Neuronal stem cell (in vitro differentiated cells): ENCODE data around the gene TCF7L2.

Experiments used
- DNase-seq: peaks from one replicate; pipeline ENCODE4 v3.0.0-alpha.2; 2013; ENCODE audit warnings: low spot score
- H2AFZ ChIP-seq: one replicate; pipeline ENCODE4 v1.6.1; 2013; ENCODE audit warnings: mild to moderate bottlenecking, low read length, inconsistent platforms
- H2AK5ac ChIP-seq: 2 replicates; pipeline ENCODE4 v1.6.1; 2013; ENCODE audit warnings: low read depth, mild to moderate bottlenecking, inconsistent platforms, low read length, moderate library complexity, mixed read lengths
- H2BK120ac ChIP-seq: 2 replicates; pipeline ENCODE4 v1.6.1; 2013; ENCODE audit warnings: low read depth, mild to moderate bottlenecking, inconsistent platforms, low read length, moderate library complexity, mixed read lengths
- H2BK12ac ChIP-seq: one replicate; pipeline ENCODE4 v1.6.1; 2013; ENCODE audit warnings: low read length, inconsistent platforms
- H2BK15ac ChIP-seq: 2 replicates; pipeline ENCODE4 v1.6.1; 2013; ENCODE audit warnings: mild to moderate bottlenecking, low read length, inconsistent platforms, mixed read lengths
- H2BK5ac ChIP-seq: one replicate; pipeline ENCODE4 v1.6.1; 2013; ENCODE audit warnings: inconsistent platforms, mild to moderate bottlenecking, low read length, moderate library complexity
- H3K14ac ChIP-seq: one replicate; pipeline ENCODE4 v1.6.1; 2013; ENCODE audit warnings: low read length, inconsistent platforms
- H3K18ac ChIP-seq: 2 replicates; pipeline ENCODE4 v1.6.1; 2013; ENCODE audit warnings: low read length, inconsistent platforms
- H3K23ac ChIP-seq: 2 replicates; pipeline ENCODE4 v1.6.1; 2013; ENCODE audit warnings: low read depth, mild to moderate bottlenecking, mixed read lengths, low read length, inconsistent platforms; ENCODE audit not compliant: poor library complexity
- H3K27ac ChIP-seq: replicated peaks from 3 replicates; pipeline ENCODE4 v1.5.1; 2013; ENCODE audit warnings: low read length, inconsistent platforms
- H3K27me3 ChIP-seq, 3 experiments: 2 replicates each; pipeline ENCODE4 v1.6.1; 2013; ENCODE audit warnings: low read length in 3 of 3, mild to moderate bottlenecking in 2 of 3, inconsistent platforms in 1 of 3, low read depth in 1 of 3, mixed read lengths in 1 of 3, moderate library complexity in 1 of 3; ENCODE audit not compliant: control insufficient read depth in 3 of 3, insufficient read depth in 3 of 3
- H3K36me3 ChIP-seq, 2 donors: replicated peaks in 1 of 2; 2 replicates each; pipeline ENCODE4 v1.6.1; 2013; ENCODE audit warnings: low read length in 2 of 2; ENCODE audit not compliant: control insufficient read depth in 2 of 2, insufficient read depth in 2 of 2
- H3K4ac ChIP-seq: 2 replicates; pipeline ENCODE4 v1.6.1; 2013; ENCODE audit warnings: inconsistent platforms, mild to moderate bottlenecking, low read length, moderate library complexity
- H3K4me1 ChIP-seq, 2 donors: 1 replicate in 1 of 2; 2 replicates in 1 of 2; pipeline ENCODE4 v1.6.1; 2013; ENCODE audit warnings: low read length in 2 of 2, low read depth in 1 of 2; ENCODE audit not compliant: control insufficient read depth in 2 of 2, insufficient read depth in 1 of 2
- H3K4me2 ChIP-seq: one replicate; pipeline ENCODE4 v1.6.1; 2013; ENCODE audit warnings: mild to moderate bottlenecking, low read length, inconsistent platforms; ENCODE audit not compliant: insufficient read depth, poor library complexity, severe bottlenecking
- H3K4me3 ChIP-seq, 2 donors: 2 replicates each; pipeline ENCODE4 v1.5.1; 2013; ENCODE audit warnings: low read length in 2 of 2, mild to moderate bottlenecking in 2 of 2, inconsistent platforms in 1 of 2, moderate library complexity in 1 of 2
- H3K79me1 ChIP-seq: one replicate; pipeline ENCODE4 v1.6.1; 2013; ENCODE audit warnings: low read depth, mild to moderate bottlenecking, inconsistent platforms, low read length, moderate library complexity
- H3K9ac ChIP-seq: one replicate; pipeline ENCODE4 v1.6.1; 2013; ENCODE audit warnings: mild to moderate bottlenecking, low read depth, low read length, inconsistent platforms; ENCODE audit not compliant: poor library complexity
- H3K9me3 ChIP-seq, 2 donors: replicated peaks in 1 of 2; 2 replicates each; pipeline versions ENCODE3 to v1.6.1; 2013; ENCODE audit warnings: low read length in 2 of 2, mild to moderate bottlenecking in 2 of 2, inconsistent platforms in 1 of 2, low read depth in 1 of 2, mixed read lengths in 1 of 2, moderate library complexity in 1 of 2; ENCODE audit not compliant: control insufficient read depth in 2 of 2, insufficient read depth in 1 of 2
- H4K8ac ChIP-seq: one replicate; pipeline ENCODE4 v1.6.1; 2013; ENCODE audit warnings: low read depth, mild to moderate bottlenecking, inconsistent platforms, low read length, moderate library complexity
- H4K91ac ChIP-seq: one replicate; pipeline ENCODE4 v1.6.1; 2013; ENCODE audit warnings: low read length, low read depth, mild to moderate bottlenecking, inconsistent platforms; ENCODE audit not compliant: poor library complexity
- WGBS, 2 donors: extraction: QIAGEN DNeasy Blood & Tissue Kit; methylation state at CpG; one replicate each; pipeline ENCODE4 v1.1.7; 2013; ENCODE audit warnings: missing lambda C conversion rate in 2 of 2, mixed read lengths in 1 of 2; ENCODE audit not compliant: insufficient read length in 2 of 2, insufficient replicate concordance in 1 of 2; ENCODE audit errors: extremely low coverage in 2 of 2; 5-methylcytosine and 5-hydroxymethylcytosine counted together

The TCF7L2 gene

GRCh38 chr10:113026679-113027078 lies 76.6 kb downstream of the TCF7L2 start:
- H4K8ac ChIP-seq: no peak overlapping the region
- H3K4me1 ChIP-seq: peaks cover 27 to 35% of the 10 kb centered on the region in 2 donors
- H3K79me1 ChIP-seq: peaks cover 5% of the 10 kb centered on the region
- no peak overlapping the region for H3K9ac ChIP-seq
- no peak overlapping the region for H2BK12ac ChIP-seq
- no peak overlapping the region for H3K4me3 ChIP-seq
- no peak overlapping the region for H2AK5ac ChIP-seq
- no peaks in the 10 kb centered on the region for H3K27me3 ChIP-seq
- WGBS, 2 donors: no CpG with 5 or more reads among the region's 4 CpGs
- no peak overlapping the region for H2BK120ac ChIP-seq
- no peak overlapping the region for H2AFZ ChIP-seq
- H3K18ac ChIP-seq: no peak overlapping the region
- H2BK15ac ChIP-seq: no peak overlapping the region
- H3K4me2 ChIP-seq: no peak overlapping the region
- peaks cover 0 to 13% of the 10 kb centered on the region in 2 donors for H3K36me3 ChIP-seq
- no peaks in the 10 kb centered on the region for H3K9me3 ChIP-seq
- H3K14ac ChIP-seq: no peak overlapping the region
- no peak overlapping the region for H3K23ac ChIP-seq
- H3K27ac ChIP-seq: no peak overlapping the region
- no peak overlapping the region for H4K91ac ChIP-seq
- H3K4ac ChIP-seq: no peak overlapping the region
- H2BK5ac ChIP-seq: no peak overlapping the region
- no peak for DNase-seq

- Histone ChIP-seq H4K8ac (no peak overlapping the region), H3K14ac (no peak overlapping the region), H2AK5ac (no peak overlapping the region), H2BK12ac (no peak overlapping the region), H2BK5ac (no peak overlapping the region), H2BK120ac (no peak overlapping the region), H3K4ac (no peak overlapping the region), H3K9ac (no peak overlapping the region), H3K4me1 (peaks cover 27 to 36% of the 10 kb centered on the region in 2 donors), H3K9me3 (no peaks in the 10 kb centered on the region), H2BK15ac (no peak overlapping the region), H3K79me1 (peaks cover 5% of the 10 kb centered on the region), H3K36me3 (peaks cover 0 to 13% of the 10 kb centered on the region in 2 donors), H3K4me3 (no peak overlapping the region), H3K4me2 (no peak overlapping the region), H3K23ac (no peak overlapping the region), H3K18ac (no peak overlapping the region), H4K91ac (no peak overlapping the region), H3K27ac (no peak overlapping the region), H3K27me3 (no peaks in the 10 kb centered on the region), H2AFZ (no peak overlapping the region)
- DNase-seq: no peak
- no CpG with 5 or more reads among the region's 2 CpGs for WGBS, 2 donors
Observed at GRCh38 chr10:113027230-113027573, 77.2 kb downstream of the TCF7L2 start.

- no peak overlapping the region for H3K4ac ChIP-seq
- no peaks in the 10 kb centered on the region for H3K27me3 ChIP-seq
- peak; percentile 68 for DNase-seq
- H3K9me3 ChIP-seq: no peaks in the 10 kb centered on the region
- no peak overlapping the region for H3K14ac ChIP-seq
- no peak overlapping the region for H2BK15ac ChIP-seq
- H3K27ac ChIP-seq: peak overlapping the region; percentile 4
- H3K4me1 ChIP-seq: peaks cover 27 to 36% of the 10 kb centered on the region in 2 donors
- no peak overlapping the region for H2BK12ac ChIP-seq
- H4K8ac ChIP-seq: no peak overlapping the region
- H3K9ac ChIP-seq: no peak overlapping the region
- H3K4me2 ChIP-seq: peak overlapping the region; percentile 55
- H2AFZ ChIP-seq: no peak overlapping the region
- H3K79me1 ChIP-seq: peaks cover 3% of the 10 kb centered on the region
- H2AK5ac ChIP-seq: no peak overlapping the region
- no CpG with 5 or more reads among the region's 15 CpGs for WGBS, 2 donors
- no peak overlapping the region for H3K18ac ChIP-seq
- H4K91ac ChIP-seq: no peak overlapping the region
- H3K23ac ChIP-seq: no peak overlapping the region
- no peak overlapping the region for H2BK5ac ChIP-seq
- H3K36me3 ChIP-seq: peaks cover 0 to 10% of the 10 kb centered on the region in 2 donors
- no peak overlapping the region for H2BK120ac ChIP-seq
- peak overlapping the region; percentile 24 to 59 for H3K4me3 ChIP-seq
Observed at GRCh38 chr10:113027574-113028455, 77.8 kb downstream of the TCF7L2 start.
